GM12801 (cell line): ENCODE data around the gene NDEL1.

Experiments
- TF ChIP-seq, protein P1 (sequence below): IDR thresholded peaks from one replicate; pipeline ENCODE4 v1.5.1; 2011; ENCODE audit warnings: control low read depth; ENCODE audit not compliant: insufficient read length; ENCODE audit errors: extremely low read depth

Gene NDEL1

DNA sequence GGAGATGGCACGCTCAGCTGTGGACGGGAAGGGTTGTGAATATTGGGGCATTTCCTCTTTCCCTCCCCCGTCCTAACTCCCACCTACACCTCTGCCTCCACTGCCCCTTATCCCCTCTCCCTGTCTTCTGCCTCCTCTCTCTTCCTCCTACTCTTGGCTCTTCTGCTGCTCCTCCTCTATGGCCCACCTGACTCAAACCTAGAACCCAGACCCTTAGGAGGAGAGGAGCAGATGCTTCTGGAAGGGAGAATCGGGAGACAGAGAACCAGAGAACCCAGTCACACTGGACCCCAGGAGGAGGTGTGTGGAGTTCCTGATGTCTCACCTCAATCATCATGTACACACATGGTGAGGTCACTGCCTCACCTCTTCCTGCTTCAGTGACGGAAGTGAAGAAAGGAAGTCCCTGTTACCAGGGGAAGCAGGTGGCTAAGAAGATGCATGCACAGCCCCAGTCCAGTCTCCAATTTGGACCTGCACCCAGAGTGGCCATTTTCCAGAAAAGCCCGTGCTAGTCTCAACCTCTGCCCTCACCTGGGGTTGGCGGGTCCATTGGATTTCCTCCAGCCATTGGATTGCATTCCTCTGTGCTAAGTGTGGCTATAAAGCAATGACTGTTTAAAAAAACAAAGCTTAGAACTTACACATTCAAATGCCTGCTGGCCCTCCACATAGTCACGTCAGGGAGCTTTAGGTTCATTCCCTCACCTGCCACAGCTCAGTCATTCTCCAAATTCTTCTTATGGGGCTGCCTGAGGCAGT lies 42.0 kb upstream of the NDEL1 start:
- TF ChIP-seq, protein P1, sequence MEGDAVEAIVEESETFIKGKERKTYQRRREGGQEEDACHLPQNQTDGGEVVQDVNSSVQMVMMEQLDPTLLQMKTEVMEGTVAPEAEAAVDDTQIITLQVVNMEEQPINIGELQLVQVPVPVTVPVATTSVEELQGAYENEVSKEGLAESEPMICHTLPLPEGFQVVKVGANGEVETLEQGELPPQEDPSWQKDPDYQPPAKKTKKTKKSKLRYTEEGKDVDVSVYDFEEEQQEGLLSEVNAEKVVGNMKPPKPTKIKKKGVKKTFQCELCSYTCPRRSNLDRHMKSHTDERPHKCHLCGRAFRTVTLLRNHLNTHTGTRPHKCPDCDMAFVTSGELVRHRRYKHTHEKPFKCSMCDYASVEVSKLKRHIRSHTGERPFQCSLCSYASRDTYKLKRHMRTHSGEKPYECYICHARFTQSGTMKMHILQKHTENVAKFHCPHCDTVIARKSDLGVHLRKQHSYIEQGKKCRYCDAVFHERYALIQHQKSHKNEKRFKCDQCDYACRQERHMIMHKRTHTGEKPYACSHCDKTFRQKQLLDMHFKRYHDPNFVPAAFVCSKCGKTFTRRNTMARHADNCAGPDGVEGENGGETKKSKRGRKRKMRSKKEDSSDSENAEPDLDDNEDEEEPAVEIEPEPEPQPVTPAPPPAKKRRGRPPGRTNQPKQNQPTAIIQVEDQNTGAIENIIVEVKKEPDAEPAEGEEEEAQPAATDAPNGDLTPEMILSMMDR, result no peak

- TF ChIP-seq, protein P1, result no peak
These were observed 38.0 kb upstream of the NDEL1 start, which contains the start of gene RNF222 for GRCh38 chr17:8397636-8398035. TSS of gene RNF222 (minus strand) at chr17:8397827. CDS start at chr17:8393461, 4,366 bp downstream.

GRCh38 chr17:8398980-8399379 lies 36.7 kb upstream of the NDEL1 start:
- TF ChIP-seq, protein P1, result no peak

DNA sequence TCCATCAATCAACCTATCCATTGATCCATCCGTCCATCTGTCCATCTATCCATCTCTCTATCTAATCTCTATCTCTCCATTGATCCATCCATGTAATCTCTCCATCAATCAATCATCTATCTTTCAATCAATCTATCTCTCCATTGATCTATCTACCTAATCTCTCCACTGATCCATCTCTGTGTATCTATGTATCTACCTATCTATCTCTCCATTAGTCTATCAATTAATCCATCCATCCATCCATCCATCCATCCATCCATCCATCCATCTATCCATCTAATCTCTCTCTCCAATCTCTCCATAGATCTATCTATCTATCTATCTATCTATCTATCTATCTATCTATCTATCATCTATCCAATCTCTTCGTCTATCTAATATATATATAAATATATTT lies 34.6 kb upstream of the NDEL1 start:
- TF ChIP-seq, protein P1, result no peak

- TF ChIP-seq, protein P1, result no peak
These were observed 32.7 kb upstream of the NDEL1 start for GRCh38 chr17:8402921-8403536.

- TF ChIP-seq, protein P1, result no peak
These were observed 30.1 kb upstream of the NDEL1 start for GRCh38 chr17:8405499-8406016.

DNA sequence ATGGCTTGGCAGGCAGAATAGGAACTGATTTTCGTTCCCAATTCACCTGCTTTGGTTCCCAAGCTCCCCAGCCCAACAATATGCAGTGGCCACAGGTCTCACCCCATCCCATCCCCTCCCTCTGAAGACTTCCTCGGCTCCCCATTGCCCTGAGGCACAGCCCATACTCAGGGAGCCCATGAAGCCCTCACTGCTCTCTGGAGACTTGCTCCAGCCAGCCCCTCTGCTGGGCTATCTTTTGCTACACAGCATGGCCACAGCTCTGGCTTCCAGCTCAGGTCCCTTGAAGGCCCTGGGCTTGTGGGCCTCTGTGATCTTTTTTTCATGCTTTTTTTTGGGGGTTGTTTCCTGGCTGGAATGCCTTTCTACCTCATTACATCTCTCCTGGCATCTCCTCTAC lies 29.5 kb upstream of the NDEL1 start:
- TF ChIP-seq, protein P1, result no peak
